Endothelial cell of umbilical vein (primary cell): ENCODE data around the gene PRKCSH.

Experiments used
- EZH2 ChIP-seq: IDR thresholded peaks from 2 replicates; pipeline ENCODE4 v1.6.1; 2012; ENCODE audit warnings: borderline replicate concordance, low read depth, mild to moderate bottlenecking, moderate library complexity, low read length, inconsistent platforms; ENCODE audit not compliant: severe bottlenecking
- JUN ChIP-seq: IDR thresholded peaks from 2 replicates; pipeline ENCODE4 v1.6.1; 2011; ENCODE audit warnings: borderline replicate concordance, low read depth; ENCODE audit not compliant: insufficient read length, insufficient read depth
- MYC ChIP-seq: IDR thresholded peaks from one replicate; pipeline ENCODE4 v1.6.1; 2011; ENCODE audit warnings: mild to moderate bottlenecking, low read depth, low read length
- POLR2A ChIP-seq: IDR thresholded peaks from 2 replicates; pipeline ENCODE4 v1.6.1; 2012; ENCODE audit warnings: low read depth, mild to moderate bottlenecking, control low read depth, low read length
- POLR2AphosphoS5 ChIP-seq: IDR thresholded peaks from 2 replicates; pipeline ENCODE4 v1.6.1; 2012; ENCODE audit warnings: low read depth, mild to moderate bottlenecking, control low read depth, low read length, moderate library complexity; ENCODE audit not compliant: insufficient read depth
- TF ChIP-seq, protein P1 (sequence below), 2 donors: IDR thresholded peaks; 1 replicate in 1 of 2; 2 replicates in 1 of 2; pipeline ENCODE4 v1.5.1; 2011; ENCODE audit warnings: low read length in 2 of 2, mild to moderate bottlenecking in 2 of 2, moderate library complexity in 2 of 2, control low read depth in 1 of 2, inconsistent platforms in 1 of 2, low read depth in 1 of 2; ENCODE audit not compliant: insufficient read depth in 1 of 2; ENCODE audit errors: extremely low read depth in 1 of 2
- TF ChIP-seq, protein P2 (sequence below): IDR thresholded peaks from 2 replicates; pipeline ENCODE4 v1.6.1; 2011; ENCODE audit not compliant: insufficient read depth, insufficient read length

DNA sequence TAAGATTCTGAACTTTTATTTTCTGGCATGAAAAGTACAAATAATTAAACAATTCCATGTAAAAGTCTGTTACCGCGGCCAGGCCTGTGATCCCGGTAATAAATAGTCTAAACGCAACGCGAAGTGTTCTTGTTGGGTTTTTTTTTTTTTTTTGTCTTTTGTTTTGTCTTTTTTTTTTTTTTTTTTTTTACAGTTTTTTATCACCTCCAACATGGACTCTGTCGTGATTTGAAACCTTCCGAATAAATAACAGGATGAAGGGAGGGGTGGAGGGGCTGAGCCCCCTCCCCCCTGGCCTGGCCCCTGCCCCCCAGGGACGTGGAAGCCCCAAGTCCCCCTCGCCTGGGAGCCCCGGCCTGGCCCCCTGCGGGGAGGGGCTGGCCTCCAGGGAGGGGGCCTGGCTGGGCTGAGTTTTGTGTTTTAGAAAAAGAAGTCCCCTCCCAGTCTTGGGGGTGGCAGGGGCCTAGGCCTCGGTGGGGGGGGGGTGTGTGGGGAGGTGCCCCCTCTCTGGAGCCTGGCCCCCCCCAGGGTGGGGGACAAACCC, 16.0 kb downstream of the PRKCSH start:
- TF ChIP-seq, protein P1, sequence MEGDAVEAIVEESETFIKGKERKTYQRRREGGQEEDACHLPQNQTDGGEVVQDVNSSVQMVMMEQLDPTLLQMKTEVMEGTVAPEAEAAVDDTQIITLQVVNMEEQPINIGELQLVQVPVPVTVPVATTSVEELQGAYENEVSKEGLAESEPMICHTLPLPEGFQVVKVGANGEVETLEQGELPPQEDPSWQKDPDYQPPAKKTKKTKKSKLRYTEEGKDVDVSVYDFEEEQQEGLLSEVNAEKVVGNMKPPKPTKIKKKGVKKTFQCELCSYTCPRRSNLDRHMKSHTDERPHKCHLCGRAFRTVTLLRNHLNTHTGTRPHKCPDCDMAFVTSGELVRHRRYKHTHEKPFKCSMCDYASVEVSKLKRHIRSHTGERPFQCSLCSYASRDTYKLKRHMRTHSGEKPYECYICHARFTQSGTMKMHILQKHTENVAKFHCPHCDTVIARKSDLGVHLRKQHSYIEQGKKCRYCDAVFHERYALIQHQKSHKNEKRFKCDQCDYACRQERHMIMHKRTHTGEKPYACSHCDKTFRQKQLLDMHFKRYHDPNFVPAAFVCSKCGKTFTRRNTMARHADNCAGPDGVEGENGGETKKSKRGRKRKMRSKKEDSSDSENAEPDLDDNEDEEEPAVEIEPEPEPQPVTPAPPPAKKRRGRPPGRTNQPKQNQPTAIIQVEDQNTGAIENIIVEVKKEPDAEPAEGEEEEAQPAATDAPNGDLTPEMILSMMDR (IDR thresholded peaks at IDR 0.05; ENCODE audit: extremely low read depth in 1 of 2, insufficient read depth in 1 of 2, low read depth in 1 of 2, low read length in 2 of 2): no peak
- TF ChIP-seq POLR2AphosphoS5: no peak
- no peak for TF ChIP-seq POLR2A
- TF ChIP-seq MYC: no peak
- no peak for TF ChIP-seq EZH2
- TF ChIP-seq JUN: no peak
- TF ChIP-seq, protein P2, sequence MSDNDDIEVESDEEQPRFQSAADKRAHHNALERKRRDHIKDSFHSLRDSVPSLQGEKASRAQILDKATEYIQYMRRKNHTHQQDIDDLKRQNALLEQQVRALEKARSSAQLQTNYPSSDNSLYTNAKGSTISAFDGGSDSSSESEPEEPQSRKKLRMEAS: no peak
